GM19043 (cell line): ENCODE measurements around the gene DOK5.
"Not testable (repeated sequence)": the region's sequence is repeated elsewhere in the genome, so short reads cannot be mapped to it uniquely, and the experiment has no call there.

Source experiments
- ATAC-seq: cut with Tn5 transposase; IDR thresholded peaks from one replicate; pipeline ENCODE4 v1.9.1; 2021; ENCODE audit warnings: low read depth; ENCODE audit not compliant: unreplicated experiment

The DOK5 gene

GRCh38 chr20:54475334-54476168 is at the start of gene DOK5:
Gene DOK5, plus strand, starts transcription at chr20:54475593. Its CDS starts 354 bp downstream, at chr20:54475947.
- no peak for ATAC-seq

DNA sequence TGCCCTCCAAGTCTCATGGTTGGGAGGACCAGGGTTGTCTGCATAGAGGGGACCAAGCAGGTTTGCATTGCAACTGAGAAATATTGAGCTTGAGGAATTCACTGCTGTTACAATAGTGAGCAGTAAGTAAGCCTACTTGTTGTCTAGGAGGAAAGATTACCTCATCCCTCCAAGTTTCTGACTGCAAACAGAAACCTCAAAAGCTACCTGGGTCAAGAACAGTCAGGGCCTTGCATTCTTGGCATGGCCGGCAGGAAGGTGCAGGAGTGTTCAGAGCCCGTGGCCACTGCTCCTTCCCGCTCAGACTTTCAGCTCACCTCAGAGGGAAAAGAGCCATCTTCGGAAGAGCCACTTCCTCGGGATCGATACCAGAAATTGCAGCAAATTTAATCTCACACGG is 46.0 kb upstream of the DOK5 start:
- ATAC-seq: no peak

- no peak for ATAC-seq
These were observed 44.0 kb upstream of the DOK5 start for GRCh38 chr20:54431156-54431944.

DNA sequence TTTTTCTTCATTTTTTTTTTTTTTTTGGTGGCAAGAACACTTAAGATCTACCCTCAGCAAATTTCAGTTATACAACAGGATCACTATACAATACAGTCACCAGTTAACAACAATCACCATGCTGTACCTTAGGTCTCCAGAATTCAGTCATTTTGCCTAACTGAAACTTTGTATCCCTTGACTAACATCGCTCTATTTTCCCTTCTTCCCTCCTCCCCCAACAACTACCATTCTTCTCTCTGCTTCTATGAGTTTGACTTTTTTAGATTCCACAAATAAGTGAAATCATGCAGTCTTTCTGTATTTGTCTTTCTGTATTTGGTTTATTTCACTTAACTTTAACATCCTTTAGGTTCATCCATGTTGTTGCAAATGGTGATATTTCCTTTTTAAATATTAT is 42.4 kb upstream of the DOK5 start:
- no peak for ATAC-seq

- no peak for ATAC-seq
These were observed 41.8 kb upstream of the DOK5 start for GRCh38 chr20:54433636-54434035.

- no peak for ATAC-seq
These were observed 41.2 kb upstream of the DOK5 start for GRCh38 chr20:54434196-54434595.

GRCh38 chr20:54435015-54435414 is 40.4 kb upstream of the DOK5 start:
- ATAC-seq: no peak

DNA sequence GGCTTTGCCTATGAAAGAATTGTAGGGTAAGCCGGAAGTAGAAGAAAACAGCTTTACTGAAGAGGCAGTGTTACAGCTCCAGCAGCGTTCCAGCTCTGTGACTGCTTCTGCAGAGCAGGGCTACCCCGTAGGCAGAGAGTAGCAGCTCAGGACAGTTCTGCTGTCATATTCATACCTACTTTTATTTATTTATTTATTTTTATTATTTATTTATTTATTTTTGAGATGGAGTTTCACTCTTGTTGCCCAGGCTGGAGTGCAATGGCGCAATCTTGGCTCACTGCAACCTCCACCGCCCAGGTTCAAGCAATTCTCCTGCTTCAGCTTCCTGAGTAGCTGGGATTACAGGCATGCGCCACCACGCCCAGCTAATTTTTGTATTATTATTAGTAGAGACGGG is 39.0 kb upstream of the DOK5 start:
- not testable (repeated sequence) for ATAC-seq

DNA sequence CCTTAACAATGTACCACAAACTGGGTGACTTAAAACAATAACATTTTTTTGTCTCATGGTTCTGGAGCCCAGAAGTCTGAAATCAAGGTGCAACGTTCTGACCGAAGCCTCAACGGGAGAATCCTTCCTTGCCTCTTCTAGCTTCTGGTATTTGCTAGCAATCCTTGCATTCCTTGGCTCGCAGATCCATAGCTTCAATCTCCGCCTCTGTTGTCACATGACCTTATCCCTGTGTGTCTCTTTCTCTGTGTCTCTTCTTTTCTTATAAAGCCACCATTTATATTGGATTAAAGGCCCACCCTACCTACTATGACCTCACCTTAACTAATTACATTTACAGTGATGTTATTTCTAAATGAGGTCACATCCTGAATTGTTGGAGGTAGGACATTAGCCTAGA is 37.2 kb upstream of the DOK5 start:
- no peak for ATAC-seq

GRCh38 chr20:54450207-54450606 is 25.2 kb upstream of the DOK5 start:
- ATAC-seq: no peak

- no peak for ATAC-seq
These were observed 24.2 kb upstream of the DOK5 start for GRCh38 chr20:54451171-54451570.

- no peak for ATAC-seq
These were observed 23.1 kb upstream of the DOK5 start for GRCh38 chr20:54452277-54452676.

DNA sequence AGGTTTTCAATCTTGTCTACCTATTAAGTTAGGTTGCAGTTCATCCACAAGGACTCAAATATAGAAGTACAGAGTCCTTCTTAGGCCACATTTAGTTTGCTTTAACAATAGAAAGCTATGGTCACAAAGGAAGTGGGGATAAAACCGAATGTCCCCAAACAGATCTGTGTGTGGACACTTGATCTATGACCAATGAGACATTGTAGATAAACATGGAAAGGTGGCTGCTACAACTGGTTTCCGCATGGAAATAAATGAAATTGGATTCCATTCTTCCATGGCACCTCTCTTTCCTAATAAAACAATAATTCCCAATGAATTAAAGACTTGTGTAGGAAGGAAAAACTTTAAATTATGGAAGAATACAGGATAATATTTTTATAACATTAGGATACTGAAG is 20.4 kb upstream of the DOK5 start:
- no peak for ATAC-seq

- no peak for ATAC-seq
These were observed 19.0 kb upstream of the DOK5 start for GRCh38 chr20:54456423-54456822.

GRCh38 chr20:54456961-54457360 is 18.4 kb upstream of the DOK5 start:
- ATAC-seq: no peak

DNA sequence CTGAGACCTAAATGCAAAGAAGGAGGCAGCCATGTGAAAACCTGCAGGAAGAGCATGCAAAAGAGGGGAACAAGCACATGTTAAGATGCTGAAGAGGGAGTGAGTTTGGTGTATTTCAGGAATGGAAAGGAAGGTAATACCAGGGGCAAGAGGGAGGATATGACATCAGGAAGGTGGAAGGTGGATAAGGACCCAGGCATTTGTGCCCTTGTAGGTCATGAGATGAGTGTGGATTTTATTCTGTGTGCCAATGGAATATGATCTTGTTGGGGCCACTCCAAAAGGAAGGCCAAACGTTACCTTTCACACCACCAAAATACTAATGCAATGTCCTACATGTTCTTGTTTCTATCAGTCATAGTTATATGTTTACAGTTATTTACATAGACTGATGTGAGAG is 17.2 kb upstream of the DOK5 start:
- no peak for ATAC-seq

DNA sequence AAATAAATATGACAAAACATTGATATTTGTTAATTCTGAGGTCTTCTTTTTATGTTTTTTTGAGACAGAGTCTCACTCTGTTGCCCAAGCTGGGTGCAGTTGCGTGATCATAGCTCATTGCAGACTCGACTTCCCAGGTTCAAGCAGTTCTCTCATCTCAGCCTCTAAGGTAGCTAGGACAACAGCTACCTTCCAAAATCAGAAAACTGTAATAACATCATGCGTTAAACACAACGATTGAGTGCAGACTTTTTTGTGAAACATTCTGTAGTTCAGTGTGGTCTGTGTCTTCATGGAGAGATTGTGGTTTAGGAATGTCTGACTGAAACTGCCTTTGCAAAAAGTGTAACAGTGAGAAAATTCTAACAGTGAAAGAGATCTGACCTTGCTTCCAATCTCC is 16.1 kb upstream of the DOK5 start:
- ATAC-seq: no peak

GRCh38 chr20:54464003-54464402 is 11.4 kb upstream of the DOK5 start:
- no peak for ATAC-seq

DNA sequence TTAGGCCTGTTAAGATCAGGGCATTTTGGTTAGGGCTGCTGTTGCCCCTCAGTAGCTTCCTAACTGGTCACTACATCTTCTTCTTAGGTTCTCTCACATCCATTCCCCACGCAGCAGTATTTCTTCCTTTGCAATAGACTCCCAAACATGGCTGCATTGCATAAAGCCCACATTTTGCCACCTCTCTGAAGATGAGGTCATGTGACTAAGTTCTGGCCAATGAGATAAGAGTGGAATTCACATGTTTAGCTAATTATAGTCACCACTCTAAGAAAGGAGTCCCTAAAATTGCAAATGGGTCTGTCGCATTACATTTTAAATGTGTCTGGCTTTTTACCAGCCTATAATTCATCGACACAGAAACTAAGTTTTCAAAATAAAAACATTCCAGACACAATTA is 9.3 kb upstream of the DOK5 start:
- ATAC-seq: no peak

GRCh38 chr20:54467622-54468021 is 7.8 kb upstream of the DOK5 start:
- no peak for ATAC-seq

GRCh38 chr20:54468082-54468481 is 7.3 kb upstream of the DOK5 start:
- no peak for ATAC-seq

GRCh38 chr20:54469293-54469692 is 6.1 kb upstream of the DOK5 start:
- no peak for ATAC-seq
